ENCODE measurements around the gene GPBP1. TPM values are rescaled to one million over a fixed set of nuclear protein-coding genes. Genes with fewer than 3 reads are reported as not detected.

GPBP1 gene, protein sequence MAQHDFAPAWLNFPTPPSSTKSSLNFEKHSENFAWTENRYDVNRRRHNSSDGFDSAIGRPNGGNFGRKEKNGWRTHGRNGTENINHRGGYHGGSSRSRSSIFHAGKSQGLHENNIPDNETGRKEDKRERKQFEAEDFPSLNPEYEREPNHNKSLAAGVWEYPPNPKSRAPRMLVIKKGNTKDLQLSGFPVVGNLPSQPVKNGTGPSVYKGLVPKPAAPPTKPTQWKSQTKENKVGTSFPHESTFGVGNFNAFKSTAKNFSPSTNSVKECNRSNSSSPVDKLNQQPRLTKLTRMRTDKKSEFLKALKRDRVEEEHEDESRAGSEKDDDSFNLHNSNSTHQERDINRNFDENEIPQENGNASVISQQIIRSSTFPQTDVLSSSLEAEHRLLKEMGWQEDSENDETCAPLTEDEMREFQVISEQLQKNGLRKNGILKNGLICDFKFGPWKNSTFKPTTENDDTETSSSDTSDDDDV
- total RNA-seq (2021; ENCODE audit: unreplicated experiment) (69.5 TPM), Bru-seq, nascent RNA (percentile 93 among the genes with signal in this experiment), BruChase-seq, experiment 1, labeled RNA remaining after a 6-hour chase (percentile 84 among the genes with signal in this experiment), BruChase-seq, experiment 2, labeled RNA remaining after a 2-hour chase (percentile 90 among the genes with signal in this experiment)
- 28.8 and 34.2 TPM in 2 replicates for polyA plus RNA-seq (2012)
- long read RNA-seq, full-length matches to known transcripts: 87 of 188 reads
- long read RNA-seq, partial matches to known transcripts: 31 of 188 reads
- long read RNA-seq, other reads (novel, unspliced or antisense): 70 of 188 reads

DNA sequence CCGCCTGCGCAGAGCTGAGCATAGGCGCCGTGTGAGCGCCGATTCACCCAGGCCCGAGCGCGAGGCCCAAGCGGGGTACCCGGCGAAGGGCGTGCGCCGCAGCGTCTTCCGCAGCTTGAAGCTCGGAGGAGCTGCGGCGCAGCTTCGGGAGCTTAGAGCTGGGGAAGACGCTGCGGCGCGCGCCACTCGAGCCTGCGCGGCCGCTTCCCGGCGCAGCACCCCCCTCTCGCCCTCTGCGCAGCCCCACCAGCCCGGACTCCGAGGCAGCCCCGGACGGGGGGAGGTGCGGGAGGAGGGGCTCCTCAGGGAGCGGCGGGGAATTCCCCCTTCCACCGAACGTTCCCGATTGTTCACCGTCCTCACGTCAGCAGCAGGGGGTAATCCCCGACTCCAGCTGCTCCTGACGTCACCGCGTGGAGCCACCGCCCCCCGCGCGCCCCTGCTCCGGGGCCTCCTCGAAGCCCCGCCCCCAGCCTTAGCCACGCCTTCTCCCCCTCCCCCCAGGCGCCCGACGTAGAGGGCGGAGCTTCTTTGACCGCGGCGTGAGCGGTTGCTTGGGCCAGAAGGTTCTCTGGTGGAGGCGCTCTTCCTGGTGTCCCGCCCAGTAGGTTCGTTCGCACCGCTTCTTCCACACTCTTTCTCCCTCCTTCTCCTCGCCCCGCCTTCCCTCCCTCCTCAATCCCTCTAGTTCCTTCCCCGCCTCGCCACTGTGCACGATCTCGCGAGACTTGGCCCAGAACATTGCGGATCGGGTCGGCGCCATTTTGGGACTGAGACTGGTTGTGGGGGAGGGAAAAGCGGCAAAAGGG is at the start of gene GPBP1:
TSS of gene GPBP1 (plus strand) at position 741 of the 809 bp plus-strand sequence. CDS start 40,072 bp downstream, outside the sequence.
- Histone ChIP-seq H3K4me2 (ENCODE audit: low read length) (peak within 1 kb of the TSS; percentile 95), H3K79me2 (ENCODE audit: insufficient read depth, low read length) (peaks cover 47% of the 10 kb centered on the region), H3K27me3 (ENCODE audit: insufficient read depth, low read length) (no peaks in the 10 kb centered on the region), H3K4me1 (ENCODE audit: control insufficient read depth in 1 of 2, insufficient read depth in 2 of 2, low read length in 2 of 2) (peaks cover 28 to 49% of the 10 kb centered on the region in 2 experiments), H3K27ac (ENCODE audit: low read depth, low read length) (peak within 1 kb of the TSS; percentile 100), H2AFZ (ENCODE audit: low read depth, low read length, poor library complexity, severe bottlenecking) (no peak within 1 kb of the TSS), H4K20me1 (ENCODE audit: insufficient read depth) (0 out of 2 replicates have a peak, but pooled peaks cover 3% of the 10 kb centered on the region), H3K4me3 (replicated peaks in 1 of 2; ENCODE audit: low read depth in 1 of 2, low read length in 2 of 2) (peak within 1 kb of the TSS; percentile 95 to 98), H3K9me3 (ENCODE audit: control insufficient read depth in 1 of 2, insufficient read depth in 1 of 2, low read depth in 1 of 2, low read length in 2 of 2) (no peaks in the 10 kb centered on the region), H3K36me3 (ENCODE audit: control insufficient read depth in 1 of 2, insufficient read depth in 2 of 2, low read length in 2 of 2) (peaks cover 15 to 22% of the 10 kb centered on the region in 2 experiments; a peak in 3 of 4 replicates), H3K9ac (ENCODE audit: low read length) (peak within 1 kb of the TSS; percentile 100), H3K9me2 (ENCODE audit: insufficient read depth) (no peaks in the 10 kb centered on the region)
- no TSS peak for BruUV-seq (replicated peaks)
- RAD21 ChIA-PET (ENCODE audit: low non-redundant PET in 1 of 2, low total read pairs in 2 of 2, uncharacterized antibody in 2 of 2, unreplicated experiment in 2 of 2): interaction anchor here in 1 of 2 experiments (0.7 to 1.0 kb wide), 2 partner anchors 17 to 35 kb away, joined by 3 read pairs; no protein-coding TSS in a partner anchor
- ATAC-seq: peak; percentile 86
- intact Hi-C loops (cut with micrococcal nuclease): loop anchor here (5.0 kb wide), 1 partner anchor 141 kb away; no protein-coding TSS in a partner anchor
- CTCF ChIA-PET: interaction anchor here (0.9 to 1.7 kb wide), 2 partner anchors 24 to 35 kb away, joined by 3 to 5 read pairs; no protein-coding TSS in a partner anchor
- peak; percentile 97 for DNase-seq (ENCODE audit: low read depth, low spot score)
- POLR2A ChIA-PET: interaction anchor here (0.8 to 1.4 kb wide), 4 partner anchors 10 to 36 kb away, joined by 3 to 8 read pairs (median 5); no protein-coding TSS in a partner anchor
- TF ChIP-seq, protein P1, sequence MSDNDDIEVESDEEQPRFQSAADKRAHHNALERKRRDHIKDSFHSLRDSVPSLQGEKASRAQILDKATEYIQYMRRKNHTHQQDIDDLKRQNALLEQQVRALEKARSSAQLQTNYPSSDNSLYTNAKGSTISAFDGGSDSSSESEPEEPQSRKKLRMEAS (IDR thresholded peaks at IDR 0.05): peak; percentile 72
- TF ChIP-seq EZH2 (IDR thresholded peaks at IDR 0.05) (no peak), EGR1 (IDR thresholded peaks at IDR 0.05; ENCODE audit: low read depth) (0 out of 2 replicates have a peak, but pooled peaks have one; percentile 34), ELF1 (IDR thresholded peaks at IDR 0.05; ENCODE audit: borderline replicate concordance, low read depth) (peak; percentile 48; the same call in 1 of the 2 replicates), CBX3 (IDR thresholded peaks at IDR 0.05; ENCODE audit: low read depth) (peak; percentile 74), SIN3A (IDR thresholded peaks at IDR 0.05; ENCODE audit: low read depth) (peak; percentile 88), JUND (IDR thresholded peaks at IDR 0.05) (peak; percentile 25; the same call in 1 of the 2 replicates), CEBPB (IDR thresholded peaks at IDR 0.05; ENCODE audit: low read depth) (no peak), YY1 (IDR thresholded peaks at IDR 0.05; ENCODE audit: extremely low read depth, insufficient replicate concordance, low read depth, low read length) (peak; percentile 97), POLR2AphosphoS5 (IDR thresholded peaks at IDR 0.05; ENCODE audit: low read depth, low read length) (peak; percentile 60), SP1 (IDR thresholded peaks at IDR 0.05; ENCODE audit: low read depth) (peak; percentile 54), FOSL1 (IDR thresholded peaks at IDR 0.05; ENCODE audit: low read depth) (no peak), ZFX (IDR thresholded peaks at IDR 0.05) (peak; percentile 64; the same call in 1 of the 2 replicates), POLR2A (IDR thresholded peaks at IDR 0.05; ENCODE audit: borderline replicate concordance, extremely low read depth, insufficient read depth, insufficient read length) (peak; percentile 48), SRF (IDR thresholded peaks at IDR 0.05; ENCODE audit: low read depth) (no peak; the same call in 1 of the 2 replicates), TCF7L2 (IDR thresholded peaks at IDR 0.05; ENCODE audit: borderline replicate concordance, extremely low read depth, insufficient read depth, insufficient read length) (no peak)
- TF ChIP-seq, protein P2, sequence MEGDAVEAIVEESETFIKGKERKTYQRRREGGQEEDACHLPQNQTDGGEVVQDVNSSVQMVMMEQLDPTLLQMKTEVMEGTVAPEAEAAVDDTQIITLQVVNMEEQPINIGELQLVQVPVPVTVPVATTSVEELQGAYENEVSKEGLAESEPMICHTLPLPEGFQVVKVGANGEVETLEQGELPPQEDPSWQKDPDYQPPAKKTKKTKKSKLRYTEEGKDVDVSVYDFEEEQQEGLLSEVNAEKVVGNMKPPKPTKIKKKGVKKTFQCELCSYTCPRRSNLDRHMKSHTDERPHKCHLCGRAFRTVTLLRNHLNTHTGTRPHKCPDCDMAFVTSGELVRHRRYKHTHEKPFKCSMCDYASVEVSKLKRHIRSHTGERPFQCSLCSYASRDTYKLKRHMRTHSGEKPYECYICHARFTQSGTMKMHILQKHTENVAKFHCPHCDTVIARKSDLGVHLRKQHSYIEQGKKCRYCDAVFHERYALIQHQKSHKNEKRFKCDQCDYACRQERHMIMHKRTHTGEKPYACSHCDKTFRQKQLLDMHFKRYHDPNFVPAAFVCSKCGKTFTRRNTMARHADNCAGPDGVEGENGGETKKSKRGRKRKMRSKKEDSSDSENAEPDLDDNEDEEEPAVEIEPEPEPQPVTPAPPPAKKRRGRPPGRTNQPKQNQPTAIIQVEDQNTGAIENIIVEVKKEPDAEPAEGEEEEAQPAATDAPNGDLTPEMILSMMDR (IDR thresholded peaks at IDR 0.05 in 2 of 3, conservative IDR thresholded peaks at IDR 0.05 in 1 of 3; ENCODE audit: borderline replicate concordance in 1 of 3, insufficient read depth in 1 of 3, low read depth in 2 of 3, low read length in 2 of 3): no peak
- TF ChIP-seq, protein P3, sequence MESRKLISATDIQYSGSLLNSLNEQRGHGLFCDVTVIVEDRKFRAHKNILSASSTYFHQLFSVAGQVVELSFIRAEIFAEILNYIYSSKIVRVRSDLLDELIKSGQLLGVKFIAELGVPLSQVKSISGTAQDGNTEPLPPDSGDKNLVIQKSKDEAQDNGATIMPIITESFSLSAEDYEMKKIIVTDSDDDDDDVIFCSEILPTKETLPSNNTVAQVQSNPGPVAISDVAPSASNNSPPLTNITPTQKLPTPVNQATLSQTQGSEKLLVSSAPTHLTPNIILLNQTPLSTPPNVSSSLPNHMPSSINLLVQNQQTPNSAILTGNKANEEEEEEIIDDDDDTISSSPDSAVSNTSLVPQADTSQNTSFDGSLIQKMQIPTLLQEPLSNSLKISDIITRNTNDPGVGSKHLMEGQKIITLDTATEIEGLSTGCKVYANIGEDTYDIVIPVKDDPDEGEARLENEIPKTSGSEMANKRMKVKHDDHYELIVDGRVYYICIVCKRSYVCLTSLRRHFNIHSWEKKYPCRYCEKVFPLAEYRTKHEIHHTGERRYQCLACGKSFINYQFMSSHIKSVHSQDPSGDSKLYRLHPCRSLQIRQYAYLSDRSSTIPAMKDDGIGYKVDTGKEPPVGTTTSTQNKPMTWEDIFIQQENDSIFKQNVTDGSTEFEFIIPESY (IDR thresholded peaks at IDR 0.05; ENCODE audit: extremely low read depth, insufficient replicate concordance, low read length): peak; percentile 94
- TF ChIP-seq, protein P4, sequence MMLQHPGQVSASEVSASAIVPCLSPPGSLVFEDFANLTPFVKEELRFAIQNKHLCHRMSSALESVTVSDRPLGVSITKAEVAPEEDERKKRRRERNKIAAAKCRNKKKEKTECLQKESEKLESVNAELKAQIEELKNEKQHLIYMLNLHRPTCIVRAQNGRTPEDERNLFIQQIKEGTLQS (IDR thresholded peaks at IDR 0.05): no peak; the same call in 1 of the 2 replicates
